GM10847 (cell line): ENCODE data around the gene S100A3.

Source experiments
- POLR2A ChIP-seq: IDR thresholded peaks from 2 replicates; pipeline ENCODE4 v1.6.1; 2011; ENCODE audit not compliant: insufficient read length; ENCODE audit errors: extremely low read depth

Gene S100A3

DNA sequence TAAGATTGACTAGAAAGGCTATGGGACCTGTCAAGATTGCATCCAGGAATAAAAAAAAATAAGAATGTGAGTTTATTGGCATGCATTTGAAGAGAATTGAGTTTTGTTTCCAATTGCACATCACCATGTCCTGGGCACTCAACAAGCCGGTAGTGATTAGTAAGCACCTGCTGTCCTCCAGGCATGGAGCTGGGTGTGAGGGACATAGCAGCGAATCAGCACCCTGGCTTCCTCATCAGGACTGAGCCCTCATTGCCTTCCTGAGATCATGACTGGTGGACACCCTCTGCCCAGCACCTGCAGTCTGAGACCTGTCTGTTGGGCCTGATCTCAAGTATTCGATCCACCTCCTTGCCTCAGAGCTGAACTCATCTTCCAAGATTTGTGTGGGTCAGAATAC lies 40.0 kb downstream of the S100A3 start:
- TF ChIP-seq POLR2A = no peak

- TF ChIP-seq POLR2A = no peak
Measured at GRCh38 chr1:153507926-153508583, 41.0 kb downstream of the S100A3 start.

GRCh38 chr1:153506831-153507413 lies 42.1 kb downstream of the S100A3 start:
- TF ChIP-seq POLR2A = no peak

- no peak for TF ChIP-seq POLR2A
Measured at GRCh38 chr1:153506386-153506785, 42.7 kb downstream of the S100A3 start.

GRCh38 chr1:153505576-153505975 lies 43.5 kb downstream of the S100A3 start:
- TF ChIP-seq POLR2A = no peak

- no peak for TF ChIP-seq POLR2A
Measured at GRCh38 chr1:153503766-153504165, 45.3 kb downstream of the S100A3 start.

DNA sequence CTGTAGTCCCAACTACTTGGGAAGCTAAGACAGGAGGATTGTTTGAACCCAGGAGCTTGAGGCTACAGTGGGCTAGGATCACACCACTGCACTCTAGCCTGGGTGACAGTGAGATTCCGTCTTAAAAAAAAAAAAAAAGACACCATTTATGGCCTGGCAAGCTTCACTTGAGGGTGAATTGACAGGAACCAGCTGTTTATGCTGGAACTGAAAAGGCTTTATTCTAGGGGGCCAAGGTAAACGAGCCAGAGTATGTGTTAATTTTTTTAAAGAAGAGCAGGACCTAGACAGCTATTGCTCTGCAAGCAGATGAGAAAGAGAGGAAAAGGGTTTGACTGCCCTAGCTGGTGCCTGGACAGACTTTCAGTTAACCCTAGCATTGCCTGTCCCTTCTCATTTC lies 50.3 kb downstream of the S100A3 start:
- no peak for TF ChIP-seq POLR2A
